Measurements from ENCODE around the gene NEDD8.

DNA sequence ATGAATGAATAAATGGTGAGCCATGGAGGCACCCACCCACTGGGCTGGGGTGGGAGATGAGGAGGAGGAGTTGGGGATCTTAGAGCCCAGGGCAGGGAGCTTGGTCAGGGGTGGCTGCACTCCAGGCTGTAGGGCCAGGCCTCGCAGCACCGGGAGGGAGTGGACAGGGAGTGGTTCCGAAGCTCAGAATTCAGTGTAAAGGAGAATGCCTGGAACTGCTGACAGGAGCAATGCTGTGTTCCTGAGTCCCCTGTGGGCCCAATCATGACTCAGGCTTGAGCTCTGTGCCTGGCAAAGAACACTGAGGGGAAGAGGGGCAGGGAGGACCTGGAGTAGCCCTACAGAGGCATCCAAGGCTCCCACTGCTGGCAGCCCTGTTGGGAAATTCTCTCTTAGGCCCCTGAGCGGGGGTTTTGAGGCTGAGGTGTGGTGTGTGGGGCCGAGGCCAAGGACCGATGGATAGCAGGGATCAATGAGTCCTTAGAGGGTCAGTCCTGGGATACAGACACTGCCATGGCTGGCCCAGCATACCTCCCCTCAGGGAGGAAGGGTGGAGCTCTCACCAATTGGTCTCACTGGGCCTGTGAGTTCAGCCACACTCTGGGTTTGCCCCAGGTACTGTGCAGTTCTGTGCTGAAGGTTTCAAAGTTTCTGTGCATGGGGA is 48.8 kb upstream of the NEDD8 start:
- TF ChIP-seq, protein P1, sequence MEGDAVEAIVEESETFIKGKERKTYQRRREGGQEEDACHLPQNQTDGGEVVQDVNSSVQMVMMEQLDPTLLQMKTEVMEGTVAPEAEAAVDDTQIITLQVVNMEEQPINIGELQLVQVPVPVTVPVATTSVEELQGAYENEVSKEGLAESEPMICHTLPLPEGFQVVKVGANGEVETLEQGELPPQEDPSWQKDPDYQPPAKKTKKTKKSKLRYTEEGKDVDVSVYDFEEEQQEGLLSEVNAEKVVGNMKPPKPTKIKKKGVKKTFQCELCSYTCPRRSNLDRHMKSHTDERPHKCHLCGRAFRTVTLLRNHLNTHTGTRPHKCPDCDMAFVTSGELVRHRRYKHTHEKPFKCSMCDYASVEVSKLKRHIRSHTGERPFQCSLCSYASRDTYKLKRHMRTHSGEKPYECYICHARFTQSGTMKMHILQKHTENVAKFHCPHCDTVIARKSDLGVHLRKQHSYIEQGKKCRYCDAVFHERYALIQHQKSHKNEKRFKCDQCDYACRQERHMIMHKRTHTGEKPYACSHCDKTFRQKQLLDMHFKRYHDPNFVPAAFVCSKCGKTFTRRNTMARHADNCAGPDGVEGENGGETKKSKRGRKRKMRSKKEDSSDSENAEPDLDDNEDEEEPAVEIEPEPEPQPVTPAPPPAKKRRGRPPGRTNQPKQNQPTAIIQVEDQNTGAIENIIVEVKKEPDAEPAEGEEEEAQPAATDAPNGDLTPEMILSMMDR (IDR thresholded peaks at IDR 0.05; ENCODE audit: extremely low read depth in 1 of 2, insufficient read depth in 1 of 2, low read depth in 1 of 2, low read length in 2 of 2), result no peak
- TF ChIP-seq POLR2AphosphoS5 (IDR thresholded peaks at IDR 0.05; ENCODE audit: insufficient read depth, low read depth, low read length), result no peak
- TF ChIP-seq JUN (IDR thresholded peaks at IDR 0.05; ENCODE audit: borderline replicate concordance, insufficient read depth, insufficient read length, low read depth), result no peak
- no peak for TF ChIP-seq EZH2 (IDR thresholded peaks at IDR 0.05; ENCODE audit: borderline replicate concordance, low read depth, low read length, severe bottlenecking)
- no peak for TF ChIP-seq POLR2A (IDR thresholded peaks at IDR 0.05; ENCODE audit: low read depth, low read length)
- no peak for TF ChIP-seq FOS (IDR thresholded peaks at IDR 0.05; ENCODE audit: borderline replicate concordance, insufficient read depth, low read length)
- TF ChIP-seq, protein P2, sequence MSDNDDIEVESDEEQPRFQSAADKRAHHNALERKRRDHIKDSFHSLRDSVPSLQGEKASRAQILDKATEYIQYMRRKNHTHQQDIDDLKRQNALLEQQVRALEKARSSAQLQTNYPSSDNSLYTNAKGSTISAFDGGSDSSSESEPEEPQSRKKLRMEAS (IDR thresholded peaks at IDR 0.05; ENCODE audit: insufficient read depth, insufficient read length), result no peak

Data from endothelial cell of umbilical vein (primary cell).